HG03280 (cell line): ENCODE results near the gene RPUSD4.
"Not testable (repeated sequence)": the region's sequence is repeated elsewhere in the genome, so short reads cannot be mapped to it uniquely, and the experiment has no call there.

Source experiments
- ATAC-seq: cut with Tn5 transposase; IDR thresholded peaks from one replicate; pipeline ENCODE4 v1.9.1; 2021; ENCODE audit warnings: mild to moderate bottlenecking, moderate library complexity; ENCODE audit not compliant: unreplicated experiment

RPUSD4 gene, protein sequence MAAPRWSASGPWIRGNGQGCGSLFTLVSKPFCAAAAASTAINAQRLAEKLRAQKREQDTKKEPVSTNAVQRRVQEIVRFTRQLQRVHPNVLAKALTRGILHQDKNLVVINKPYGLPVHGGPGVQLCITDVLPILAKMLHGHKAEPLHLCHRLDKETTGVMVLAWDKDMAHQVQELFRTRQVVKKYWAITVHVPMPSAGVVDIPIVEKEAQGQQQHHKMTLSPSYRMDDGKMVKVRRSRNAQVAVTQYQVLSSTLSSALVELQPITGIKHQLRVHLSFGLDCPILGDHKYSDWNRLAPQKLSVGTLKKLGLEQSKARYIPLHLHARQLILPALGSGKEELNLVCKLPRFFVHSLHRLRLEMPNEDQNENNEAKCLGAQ

DNA sequence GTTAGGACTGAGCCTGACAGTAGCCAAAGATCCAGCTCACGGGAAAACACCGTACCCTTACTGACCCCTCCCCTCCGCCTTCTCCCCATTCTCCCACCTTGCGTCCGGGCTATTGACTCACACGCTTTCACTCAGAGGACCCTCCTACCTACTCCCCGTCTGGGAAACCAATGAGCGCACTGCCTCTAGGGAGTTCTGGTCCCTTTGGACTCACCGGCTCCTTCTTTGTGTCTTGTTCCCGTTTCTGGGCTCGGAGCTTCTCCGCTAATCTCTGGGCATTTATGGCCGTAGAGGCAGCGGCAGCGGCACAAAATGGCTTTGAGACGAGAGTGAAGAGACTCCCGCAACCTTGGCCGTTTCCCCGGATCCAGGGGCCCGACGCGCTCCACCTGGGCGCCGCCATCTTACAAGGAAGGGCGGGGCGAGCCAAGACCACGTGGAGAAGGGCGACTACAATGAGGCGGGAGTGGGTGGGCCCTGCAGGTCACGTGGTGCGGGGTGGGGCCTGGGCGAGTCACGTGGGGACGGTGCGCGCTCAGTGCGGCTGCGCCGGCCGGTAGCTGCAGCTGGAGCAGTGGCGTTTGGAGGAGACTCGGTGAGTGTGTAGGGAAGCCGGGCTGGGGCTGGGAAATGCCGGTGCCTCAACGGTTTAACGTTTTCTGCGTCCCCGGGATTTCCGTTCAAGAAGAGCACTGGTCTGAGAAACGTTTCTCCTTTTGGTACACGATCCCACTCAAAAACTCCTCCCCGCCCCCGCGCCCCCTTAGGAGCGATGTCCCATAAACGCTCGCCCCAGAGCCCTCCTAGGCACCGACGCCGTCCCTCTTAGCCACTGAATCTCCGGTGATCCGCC lies at the start of gene RPUSD4, which contains the start of gene FAM118B:
Gene RPUSD4, minus strand, starts transcription at position 415 of the 853 bp plus-strand sequence. Its CDS starts 12 bp downstream, at position 403.
Gene FAM118B, plus strand, starts transcription at position 547 of the 853 bp plus-strand sequence. CDS start 23,220 bp downstream, outside the sequence.
- ATAC-seq: peak; percentile 96

DNA sequence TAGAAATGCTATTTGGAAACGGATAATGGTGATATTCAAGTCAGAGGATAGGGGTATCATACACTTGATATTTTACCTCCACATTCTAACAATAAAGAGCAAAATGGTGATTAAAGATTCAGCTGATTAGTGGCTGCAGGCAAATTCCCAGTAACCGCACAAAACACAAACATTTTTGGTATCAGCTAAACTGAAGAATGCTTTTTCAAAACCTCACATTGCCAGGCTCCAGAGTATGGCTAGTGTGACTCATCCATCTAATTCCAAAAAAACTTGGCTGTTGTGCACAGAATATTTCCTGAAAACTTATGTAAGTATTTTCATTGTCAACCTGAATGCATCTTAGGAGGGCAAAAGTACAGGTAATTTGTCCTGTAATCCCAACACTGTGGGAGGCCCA lies 46.3 kb upstream of the RPUSD4 start:
- no peak for ATAC-seq

DNA sequence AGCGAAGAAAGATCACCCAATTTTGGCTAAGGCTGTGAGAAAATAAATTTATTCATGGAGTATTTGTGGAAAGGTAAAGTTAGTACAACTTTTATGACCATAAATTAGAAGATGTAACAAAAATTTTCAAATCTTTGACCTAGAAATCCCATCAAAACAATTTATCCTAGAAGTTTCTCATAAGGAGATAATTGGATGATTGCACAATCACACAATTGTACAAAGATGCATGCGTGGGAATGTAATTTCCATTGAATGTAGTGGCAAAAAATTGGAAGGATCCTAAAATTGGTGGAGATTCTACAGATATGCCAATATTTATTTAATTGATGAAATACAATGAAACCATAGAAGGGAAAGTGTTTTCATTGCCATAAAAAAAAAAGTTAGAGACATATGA lies 45.7 kb upstream of the RPUSD4 start:
- ATAC-seq: no peak

DNA sequence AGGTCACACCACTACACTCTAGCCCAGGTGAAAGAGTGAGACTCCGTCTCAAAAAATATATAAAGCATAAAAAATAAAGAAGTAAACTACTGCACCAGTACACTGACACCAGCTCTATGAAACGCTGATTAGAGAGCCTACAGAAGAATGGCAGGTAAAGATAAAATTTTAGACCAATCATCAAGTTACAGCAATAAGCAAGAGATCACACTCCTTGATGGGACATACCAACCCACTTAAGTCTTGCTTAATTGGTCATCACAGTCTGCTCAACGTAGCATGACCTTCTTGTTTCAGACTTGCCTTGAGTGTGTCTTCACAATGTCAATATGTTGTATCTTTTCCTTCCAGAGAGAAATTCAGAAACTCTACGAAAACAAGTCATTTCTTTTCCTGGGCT lies 44.8 kb upstream of the RPUSD4 start:
- no peak for ATAC-seq

DNA sequence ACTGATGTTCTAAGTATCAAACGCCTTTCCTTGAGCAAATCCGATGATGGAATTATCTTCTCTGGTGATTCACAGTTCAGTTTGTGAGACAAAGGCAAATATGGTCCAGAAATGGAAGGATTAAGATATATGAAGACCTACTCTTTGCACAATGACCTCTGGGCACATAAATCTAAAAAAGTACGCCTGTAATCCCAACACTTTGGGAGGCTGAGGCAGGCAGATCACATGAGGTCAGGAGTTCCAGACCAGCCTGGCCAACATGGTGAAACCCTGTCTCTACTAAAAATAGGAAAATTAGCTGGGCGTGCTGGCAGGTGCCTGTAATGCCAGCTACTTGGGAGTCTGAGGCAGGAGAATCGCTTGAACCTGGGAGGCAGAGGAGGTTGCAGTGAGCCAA lies 44.1 kb upstream of the RPUSD4 start:
- ATAC-seq: not testable (repeated sequence)

DNA sequence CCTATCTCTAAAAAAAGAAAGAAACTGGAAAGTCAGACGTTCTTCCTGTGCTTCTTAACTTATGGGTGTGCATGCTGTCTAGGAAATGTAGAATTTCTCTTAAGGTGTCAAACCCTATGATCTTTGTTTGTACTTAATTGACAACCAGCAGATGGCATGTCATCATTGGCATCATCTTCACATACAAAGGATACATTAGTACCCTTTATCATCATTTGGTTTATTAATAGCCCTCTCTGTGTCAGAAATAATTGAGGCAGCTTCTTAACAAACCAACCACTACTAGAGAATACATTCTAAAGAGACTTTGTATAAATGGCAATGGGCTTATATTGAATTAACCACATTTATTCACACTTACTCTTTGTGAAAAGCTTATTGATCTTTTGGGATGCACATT lies 43.4 kb upstream of the RPUSD4 start:
- no peak for ATAC-seq

DNA sequence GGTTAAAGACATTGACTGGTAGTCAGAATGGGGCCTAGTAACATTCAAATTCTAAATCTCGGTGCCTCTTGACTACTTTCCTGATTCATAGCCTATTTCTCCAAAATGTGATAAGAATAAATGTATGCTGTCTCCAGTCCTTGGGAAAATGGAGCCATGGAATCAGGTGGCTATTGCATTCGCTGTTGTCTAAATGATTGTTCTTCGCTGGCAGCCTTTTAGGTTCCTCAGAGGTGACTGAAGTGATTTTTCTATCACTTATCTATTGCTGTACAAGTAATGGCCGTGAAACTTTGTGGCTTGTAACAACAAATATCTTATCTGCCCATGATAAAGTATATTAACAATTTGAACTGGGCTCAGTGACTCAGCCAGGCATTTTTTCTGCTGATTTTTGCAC lies 41.8 kb upstream of the RPUSD4 start:
- no peak for ATAC-seq

DNA sequence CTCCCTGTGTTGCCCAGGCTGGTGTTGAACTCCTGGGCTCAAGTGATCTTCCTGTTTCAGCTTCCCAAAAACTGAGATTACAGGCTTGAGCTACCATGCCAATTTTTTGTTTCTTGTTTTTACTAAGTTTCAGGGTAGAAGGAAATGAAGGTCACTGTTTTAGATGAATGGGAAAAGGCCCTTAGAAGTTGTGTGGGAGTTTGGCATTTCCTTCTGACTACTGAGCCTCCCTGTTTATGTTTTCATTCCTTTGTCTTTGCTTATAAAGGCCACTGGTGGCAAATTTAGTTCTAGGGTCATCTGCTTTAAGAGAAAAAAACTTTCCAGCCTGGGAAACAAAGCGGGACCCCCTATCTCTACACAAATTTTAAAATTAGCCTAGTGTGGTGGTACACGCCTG lies 35.2 kb upstream of the RPUSD4 start:
- no peak for ATAC-seq

DNA sequence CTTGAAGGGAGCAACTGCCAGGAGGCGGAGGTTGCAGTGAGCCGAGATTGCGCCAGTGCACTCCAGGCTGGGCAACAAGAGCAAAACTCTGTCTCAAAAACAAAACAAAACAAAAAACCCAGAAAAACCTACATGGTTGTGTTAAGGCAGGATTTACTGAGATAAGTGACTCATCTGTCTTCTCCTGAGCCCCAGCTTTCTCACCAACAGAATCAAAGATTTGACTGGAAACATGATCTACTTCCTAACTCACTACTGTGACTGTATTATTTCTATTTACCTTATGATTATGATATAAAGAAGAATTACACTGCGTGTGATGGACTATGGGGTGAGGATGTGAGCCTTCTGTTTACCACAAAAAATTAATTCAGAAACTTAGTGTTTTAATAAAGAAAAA lies 21.9 kb upstream of the RPUSD4 start:
- ATAC-seq: no peak

DNA sequence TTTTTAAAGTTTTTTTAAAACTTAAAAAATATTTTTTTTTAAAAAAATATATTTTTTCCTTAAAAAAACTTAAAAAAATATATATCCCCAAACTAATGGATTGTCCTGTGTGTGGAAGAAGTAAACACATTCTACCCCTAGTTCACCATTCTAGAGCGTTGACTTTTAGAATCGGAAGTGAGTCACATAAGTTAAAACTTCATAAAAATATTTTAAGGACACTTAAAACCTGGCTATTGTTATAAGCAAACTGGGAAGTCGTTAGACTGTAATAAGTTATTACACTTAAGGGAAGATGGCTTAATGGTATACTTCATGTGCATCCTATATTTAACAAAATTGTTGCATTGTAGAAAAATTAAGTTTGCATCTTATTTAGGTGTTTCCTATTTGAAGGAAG lies 21.2 kb upstream of the RPUSD4 start:
- ATAC-seq: no peak

DNA sequence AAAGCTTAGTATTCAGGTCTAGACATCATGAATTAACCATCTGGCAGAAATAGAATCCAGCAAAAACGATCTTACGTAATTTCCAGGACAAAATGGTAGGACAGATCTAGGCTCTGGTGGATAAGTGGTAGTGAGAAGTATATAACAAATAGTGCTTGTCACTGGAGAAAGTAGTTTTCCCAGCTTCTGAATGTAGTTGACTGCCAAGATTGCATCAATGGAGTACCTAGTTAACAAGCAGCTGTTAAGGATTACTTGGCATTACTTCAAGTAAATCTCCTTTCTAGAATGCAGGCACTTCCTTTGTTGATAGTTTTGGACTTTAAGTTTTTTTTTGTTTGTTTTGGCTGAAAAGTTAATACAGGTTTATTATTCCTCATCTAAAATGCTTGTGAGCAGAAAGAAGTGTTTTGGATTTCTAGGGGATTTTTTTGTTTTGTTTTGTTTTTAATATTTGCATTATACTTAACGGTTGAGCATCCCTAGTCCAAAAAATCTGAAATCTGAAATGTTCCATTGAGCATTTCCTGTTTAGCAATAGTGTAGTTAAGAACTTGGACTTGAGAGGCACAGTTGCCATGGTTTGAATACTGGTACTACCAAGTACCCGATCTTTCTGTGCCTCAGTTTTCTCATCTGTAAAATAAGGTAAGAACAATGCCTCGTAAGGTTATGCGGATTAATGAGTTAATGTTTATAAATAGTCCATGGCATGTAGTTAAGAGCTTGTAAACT lies 20.4 kb upstream of the RPUSD4 start:
- ATAC-seq: no peak

DNA sequence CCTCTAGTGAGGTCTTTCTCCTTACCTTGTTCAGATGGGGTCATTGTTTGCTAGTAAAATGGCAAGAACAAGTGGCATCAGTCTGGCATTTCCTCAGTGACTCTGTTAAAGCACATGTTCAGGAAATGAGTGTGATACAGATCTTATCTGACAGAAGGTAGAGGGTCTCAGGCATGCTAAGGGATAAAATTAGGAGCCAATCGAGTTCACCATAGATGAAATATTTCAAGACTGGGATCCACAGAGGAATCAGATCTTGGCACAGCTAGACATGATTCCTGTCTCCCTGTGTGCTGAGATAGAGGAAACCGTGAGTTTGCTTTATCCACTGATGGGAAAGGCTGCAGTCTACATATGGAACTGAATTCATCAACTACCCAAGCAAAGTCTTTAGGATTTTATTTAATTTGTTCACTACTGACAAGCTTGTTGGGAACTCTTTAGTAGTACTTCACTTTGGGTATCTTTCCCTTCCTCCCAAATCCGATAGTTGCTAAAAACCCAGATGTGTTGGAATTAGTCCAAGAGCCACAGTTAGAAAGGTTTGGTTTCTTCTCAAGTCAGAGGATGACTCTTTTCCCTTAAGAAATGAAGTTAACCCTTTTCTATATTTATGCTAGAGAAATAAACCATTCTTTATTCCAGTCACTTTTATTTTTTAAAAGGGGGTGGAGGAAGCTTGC lies 18.5 kb upstream of the RPUSD4 start:
- no peak for ATAC-seq

DNA sequence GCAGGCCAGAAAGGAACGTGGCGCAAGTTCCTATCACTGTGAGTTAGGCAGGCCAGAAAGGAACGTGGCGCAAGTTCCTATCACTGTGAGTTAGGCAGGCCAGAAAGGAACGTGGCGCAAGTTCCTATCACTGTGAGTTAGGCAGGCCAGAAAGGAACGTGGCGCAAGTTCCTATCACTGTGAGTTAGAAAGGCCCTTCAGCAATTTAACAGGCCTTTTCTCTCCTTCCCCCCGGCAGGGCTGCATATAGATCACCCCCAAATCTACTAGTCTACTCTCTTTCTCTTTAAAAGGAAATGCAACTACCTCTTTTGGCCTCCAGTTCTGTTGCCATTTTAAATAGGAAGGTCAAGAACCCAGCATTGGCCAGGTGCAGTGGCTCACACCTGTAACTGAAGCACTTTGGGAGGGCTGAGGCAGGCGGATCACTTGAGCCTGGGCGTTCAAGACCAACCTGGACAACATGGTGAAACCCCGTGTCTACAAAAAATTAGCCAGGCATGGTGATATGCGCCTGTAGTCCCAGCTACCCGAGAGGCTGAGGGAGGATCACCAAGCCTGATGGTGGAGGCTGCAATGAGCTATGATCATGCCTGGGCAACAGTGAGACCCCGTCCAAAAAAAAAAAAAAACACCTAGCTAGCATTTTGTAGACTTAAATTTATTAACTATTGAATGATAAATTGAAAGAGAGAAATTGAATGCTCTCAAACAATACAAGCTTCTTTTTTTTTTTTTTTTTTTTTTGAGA lies 15.1 kb upstream of the RPUSD4 start:
- ATAC-seq: no peak

DNA sequence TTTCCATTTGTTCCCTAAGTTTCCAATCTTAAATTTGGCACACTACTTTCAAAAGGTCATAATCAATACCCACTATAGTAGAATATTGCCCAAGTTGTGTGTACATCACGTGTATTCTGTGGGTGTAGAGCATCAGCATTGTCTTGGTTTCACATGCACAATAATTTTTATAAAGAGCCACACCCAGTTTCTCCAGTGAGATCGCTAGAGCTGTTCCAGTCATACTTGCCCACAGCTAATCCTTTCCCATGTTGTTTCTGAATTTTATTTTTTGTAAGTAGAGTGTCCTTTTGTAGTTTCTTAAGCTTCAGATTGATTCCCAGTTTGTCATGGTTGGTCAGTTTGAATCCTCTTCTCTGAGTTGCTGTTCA lies 13.8 kb upstream of the RPUSD4 start:
- no peak for ATAC-seq

DNA sequence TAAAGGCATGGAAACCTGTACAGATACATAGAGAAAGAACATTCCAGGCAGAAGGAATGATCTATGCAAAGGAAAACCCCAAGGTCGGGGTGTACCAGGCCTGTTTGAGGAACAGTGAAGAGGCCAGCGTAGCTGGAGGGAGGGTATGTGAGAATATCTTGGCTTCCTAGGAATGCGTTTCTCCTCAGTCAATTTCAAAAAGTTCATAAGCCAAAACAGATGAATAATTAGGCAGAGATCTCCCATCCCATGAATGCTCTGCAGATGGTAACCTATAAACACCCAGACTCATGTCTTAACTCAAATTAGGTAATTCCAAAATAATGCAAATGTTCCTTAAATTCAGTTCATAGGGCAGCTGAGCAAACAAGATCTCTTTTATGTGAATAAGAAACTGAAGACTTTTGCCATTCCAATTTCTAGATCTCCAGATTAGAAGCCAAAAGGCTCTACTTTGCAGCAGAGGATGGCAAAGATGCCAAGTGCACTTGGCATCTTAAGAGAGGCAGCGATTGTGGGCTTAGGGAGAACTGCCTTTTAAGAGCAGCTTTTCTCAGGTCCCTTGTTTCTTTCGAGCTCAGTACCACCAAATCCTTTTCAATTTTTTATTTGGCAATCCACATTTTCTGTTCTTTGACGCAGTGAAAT lies 13.3 kb upstream of the RPUSD4 start:
- ATAC-seq: no peak

DNA sequence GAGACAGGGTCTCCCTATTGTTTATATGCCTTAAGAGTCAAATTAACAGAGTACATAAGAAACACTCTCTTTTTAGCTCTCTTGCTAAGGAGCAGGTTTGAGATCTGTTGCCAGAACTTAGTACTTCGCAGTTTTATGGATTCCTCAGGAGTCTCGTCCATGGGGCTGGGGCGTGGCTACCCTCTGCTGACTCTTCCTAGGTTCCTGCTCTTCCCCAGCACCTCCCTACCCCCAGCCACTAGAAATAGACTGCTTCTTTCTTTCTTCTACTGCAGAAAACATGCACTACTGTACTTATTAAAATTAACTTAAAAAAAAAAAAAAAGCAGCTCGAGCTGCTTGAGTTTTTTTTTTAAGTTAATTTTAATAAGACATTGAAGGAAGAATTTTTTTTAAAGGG lies 8.1 kb upstream of the RPUSD4 start:
- ATAC-seq: no peak

DNA sequence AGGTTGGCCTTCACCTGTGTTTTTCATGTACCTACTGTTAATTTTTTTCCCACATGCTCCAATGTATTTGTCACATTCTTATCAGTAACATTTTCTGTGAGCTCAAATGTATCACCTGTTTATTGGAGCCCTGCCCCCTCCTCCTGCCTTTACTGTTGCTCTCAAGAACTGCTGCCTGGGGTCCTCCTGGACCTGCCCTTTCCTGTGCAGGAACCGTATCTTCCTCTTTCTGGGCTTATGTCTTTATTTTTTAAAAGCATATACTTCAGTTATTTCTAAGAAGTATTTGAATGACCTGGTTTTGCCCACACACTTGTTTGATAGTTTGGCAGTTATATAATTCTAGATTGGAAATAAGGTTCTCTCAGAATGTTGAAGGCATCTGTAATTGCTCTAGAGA lies 6.0 kb upstream of the RPUSD4 start:
- ATAC-seq: no peak

DNA sequence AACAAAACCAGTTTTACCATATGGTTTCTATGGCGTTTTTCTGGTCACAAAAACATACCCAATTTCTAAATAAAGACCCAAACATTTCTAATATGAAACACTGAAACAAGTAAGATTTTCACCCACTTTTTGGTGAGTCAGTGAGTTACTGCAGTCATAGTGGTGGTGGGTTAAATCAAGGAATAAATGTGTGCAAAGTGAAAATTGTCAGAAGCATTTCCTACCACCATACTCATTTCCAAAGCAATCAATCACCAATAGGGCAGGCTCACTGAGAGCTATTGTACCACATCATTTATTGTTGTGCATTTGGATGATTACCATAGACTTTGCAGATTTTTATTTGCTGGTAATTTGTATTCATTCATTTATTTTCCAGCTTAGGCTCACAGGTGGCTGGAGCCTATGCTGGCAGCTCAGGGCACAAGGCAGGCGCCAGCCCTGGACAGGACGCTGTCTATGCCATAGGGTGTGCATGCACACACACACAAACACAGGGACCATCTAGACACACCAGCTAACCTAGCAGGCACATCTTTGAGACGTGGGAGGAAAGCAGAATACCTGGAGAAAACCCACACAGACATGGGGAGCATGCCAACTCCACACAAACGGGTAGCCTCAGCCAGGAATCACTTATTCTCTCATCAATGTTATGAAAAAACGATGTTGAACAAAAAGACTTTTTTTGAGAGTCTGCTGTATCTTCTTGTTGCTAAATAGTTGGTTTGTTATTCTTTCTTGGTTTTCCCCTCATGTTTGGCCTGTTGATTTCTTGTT lies 5.3 kb upstream of the RPUSD4 start:
- ATAC-seq: no peak

DNA sequence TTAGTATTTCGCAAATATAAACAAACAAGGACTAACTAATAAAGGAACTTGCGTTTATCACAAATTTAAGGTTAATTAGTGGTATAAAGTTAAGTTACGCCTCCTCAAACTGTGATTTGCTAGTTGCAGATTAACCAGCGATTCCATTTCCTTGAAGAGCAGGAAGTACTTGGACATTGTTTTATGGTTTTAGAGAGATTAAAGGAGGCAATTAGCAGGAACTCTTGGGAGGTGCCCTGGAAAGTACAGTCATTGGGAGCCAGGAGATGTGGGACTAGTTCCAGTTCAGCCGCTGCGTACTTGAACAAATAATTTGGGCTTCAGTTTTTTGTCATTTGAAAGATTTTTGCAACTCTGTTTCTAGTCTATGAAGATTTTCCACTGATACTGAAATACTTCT lies 3.4 kb upstream of the RPUSD4 start:
- no peak for ATAC-seq
